IMR-90 (cell line): ENCODE results near the gene KRT38. TPM values are rescaled to one million over a fixed set of nuclear protein-coding genes. Genes with fewer than 3 reads are reported as not detected.

Experiments
- ATAC-seq: fragments of 200-7000 bp; cut with Tn5 transposase; 2 replicates; pipeline ENCODE4 v1.9.1; 2020; ENCODE audit warnings: low read depth, mild to moderate bottlenecking, moderate library complexity
- BruUV-seq: library from RNA; stranded (reverse); fragments of 400-500 nt; replicated peaks from 2 replicates; lab custom pipeline; 2021; lab: Mats Ljungman, UMichigan
- CTCF ChIA-PET: fragments of 300-600 bp; formaldehyde crosslinking; extraction: SDS; loops from one replicate; lab custom pipeline; 2021; ENCODE audit warnings: antibody characterized with exemption; lab: Yijun Ruan, JAX
- POLR2A ChIA-PET: fragments of 300-600 bp; sonication (Branson Sonifier 250); formaldehyde crosslinking; loops from one replicate; lab custom pipeline; 2022; ENCODE audit warnings: antibody characterized with exemption; ENCODE audit not compliant: unreplicated experiment; lab: Charles Lee
- DNase-seq: peaks from one replicate; pipeline ENCODE4 v3.0.0; 2013
- H2AFZ ChIP-seq: replicated peaks from 2 replicates; pipeline ENCODE3; 2013; ENCODE audit warnings: low read length, mild to moderate bottlenecking; ENCODE audit not compliant: poor library complexity
- H2AK5ac ChIP-seq: 2 replicates; pipeline ENCODE4 v1.6.1; 2013; ENCODE audit warnings: low read depth, low read length, inconsistent platforms
- H2AK9ac ChIP-seq: replicated peaks from 2 replicates; pipeline ENCODE3; 2013; ENCODE audit warnings: mild to moderate bottlenecking, low read depth, low read length, moderate library complexity; ENCODE audit not compliant: poor library complexity
- H2BK120ac ChIP-seq: 2 replicates; pipeline ENCODE4 v1.6.1; 2013; ENCODE audit warnings: low read depth, low read length, inconsistent platforms
- H2BK15ac ChIP-seq: 3 replicates; pipeline ENCODE4 v1.6.1; 2013; ENCODE audit warnings: low read depth, low read length, inconsistent platforms
- H2BK20ac ChIP-seq: 2 replicates; pipeline ENCODE4 v1.6.1; 2013; ENCODE audit warnings: low read depth, mild to moderate bottlenecking, inconsistent platforms, low read length, moderate library complexity
- H2BK5ac ChIP-seq: 2 replicates; pipeline ENCODE4 v1.6.1; 2013; ENCODE audit warnings: mild to moderate bottlenecking, low read depth, low read length, inconsistent platforms; ENCODE audit not compliant: poor library complexity, severe bottlenecking
- H3K14ac ChIP-seq: replicated peaks from 2 replicates; pipeline ENCODE4 v1.6.1; 2013; ENCODE audit warnings: low read depth, low read length, inconsistent platforms
- H3K18ac ChIP-seq: 2 replicates; pipeline ENCODE4 v1.6.1; 2013; ENCODE audit warnings: low read depth, low read length, control low read depth
- H3K23ac ChIP-seq: 2 replicates; pipeline ENCODE4 v1.6.1; 2013; ENCODE audit warnings: low read depth, low read length, inconsistent platforms
- H3K27ac ChIP-seq: 2 replicates; pipeline ENCODE4 v1.5.1; 2013; ENCODE audit warnings: mild to moderate bottlenecking, control low read depth, low read length; ENCODE audit not compliant: insufficient read depth
- H3K27me3 ChIP-seq: 2 replicates; pipeline ENCODE4 v1.6.1; 2013; ENCODE audit warnings: low read length; ENCODE audit not compliant: control insufficient read depth, insufficient read depth
- H3K36me3 ChIP-seq: 2 replicates; pipeline ENCODE4 v1.6.1; 2013; ENCODE audit warnings: low read length, mixed read lengths; ENCODE audit not compliant: control insufficient read depth, insufficient read depth
- H3K4ac ChIP-seq: 2 replicates; pipeline ENCODE4 v1.6.1; 2013; ENCODE audit warnings: low read depth, low read length, inconsistent platforms
- H3K4me1 ChIP-seq: 2 replicates; pipeline ENCODE4 v1.6.1; 2013; ENCODE audit warnings: low read length, mixed read lengths; ENCODE audit not compliant: control insufficient read depth, insufficient read depth
- H3K4me2 ChIP-seq: 2 replicates; pipeline ENCODE4 v1.6.1; 2013; ENCODE audit warnings: low read depth, mild to moderate bottlenecking, control low read depth, low read length, moderate library complexity
- H3K4me3 ChIP-seq: 2 replicates; pipeline ENCODE4 v1.5.1; 2013; ENCODE audit warnings: low read depth, mild to moderate bottlenecking, control low read depth, low read length, moderate library complexity; ENCODE audit not compliant: insufficient read depth
- H3K56ac ChIP-seq: 2 replicates; pipeline ENCODE4 v1.6.1; 2013; ENCODE audit warnings: low read length, inconsistent platforms; ENCODE audit not compliant: insufficient read depth; ENCODE audit errors: extremely low read depth
- H3K79me1 ChIP-seq, 2 experiments: 2 replicates each; pipeline ENCODE4 v1.6.1; 2013; ENCODE audit warnings: low read length in 2 of 2, inconsistent platforms in 1 of 2, low read depth in 1 of 2
- H3K9ac ChIP-seq: 2 replicates; pipeline ENCODE4 v1.6.1; 2013; ENCODE audit warnings: low read depth, low read length, control low read depth
- H3K9me1 ChIP-seq: 2 replicates; pipeline ENCODE4 v1.6.1; 2013; ENCODE audit warnings: low read length, inconsistent platforms; ENCODE audit not compliant: insufficient read depth
- H3K9me3 ChIP-seq: 2 replicates; pipeline ENCODE4 v1.6.1; 2013; ENCODE audit warnings: low read length; ENCODE audit not compliant: control insufficient read depth, insufficient read depth
- H4K20me1 ChIP-seq: 2 replicates; pipeline ENCODE4 v1.6.1; 2013; ENCODE audit warnings: low read length, inconsistent platforms; ENCODE audit not compliant: insufficient read depth
- H4K5ac ChIP-seq: 2 replicates; pipeline ENCODE4 v1.6.1; 2013; ENCODE audit warnings: mild to moderate bottlenecking, low read depth, low read length, control low read depth
- H4K8ac ChIP-seq, 2 experiments: 2 replicates each; pipeline ENCODE4 v1.6.1; 2013; ENCODE audit warnings: low read depth in 2 of 2, low read length in 2 of 2, control low read depth in 1 of 2, inconsistent platforms in 1 of 2
- H4K91ac ChIP-seq: 2 replicates; pipeline ENCODE4 v1.6.1; 2013; ENCODE audit warnings: low read depth, low read length, inconsistent platforms; ENCODE audit not compliant: insufficient read depth
- BHLHE40 ChIP-seq: fragments of 150-350 bp; IDR thresholded peaks from 2 replicates; pipeline ENCODE4 v1.6.1; 2016; ENCODE audit warnings: mild to moderate bottlenecking, low read depth, low read length
- CHD1 ChIP-seq: IDR thresholded peaks from 2 replicates; pipeline ENCODE4 v1.6.1; 2012; ENCODE audit warnings: low read depth, low read length, improper control_type of control experiment
- ELK1 ChIP-seq: fragments of 150-350 bp; IDR thresholded peaks from 2 replicates; pipeline ENCODE4 v1.6.1; 2016; ENCODE audit warnings: low read depth, mild to moderate bottlenecking, low read length, moderate library complexity, borderline replicate concordance
- FOS ChIP-seq: fragments of 150-350 bp; IDR thresholded peaks from 2 replicates; pipeline ENCODE4 v1.6.1; 2016; ENCODE audit warnings: low read depth, low read length
- MAFK ChIP-seq: IDR thresholded peaks from 2 replicates; pipeline ENCODE4 v1.6.1; 2012; ENCODE audit warnings: low read depth, low read length, improper control_type of control experiment
- MAZ ChIP-seq: IDR thresholded peaks from 2 replicates; pipeline ENCODE4 v1.6.1; 2012; ENCODE audit warnings: low read depth, mild to moderate bottlenecking, low read length, improper control_type of control experiment, moderate library complexity, borderline replicate concordance
- NFE2L2 ChIP-seq: fragments of 150-350 bp; IDR thresholded peaks from 2 replicates; pipeline ENCODE4 v1.6.1; 2016; ENCODE audit warnings: low read depth, mild to moderate bottlenecking, low read length
- RAD21 ChIP-seq: IDR thresholded peaks from 2 replicates; pipeline ENCODE4 v1.6.1; 2012; ENCODE audit warnings: low read length, improper control_type of control experiment
- RCOR1 ChIP-seq: IDR thresholded peaks from 2 replicates; pipeline ENCODE4 v1.6.1; 2012; ENCODE audit warnings: mild to moderate bottlenecking, low read length, improper control_type of control experiment; ENCODE audit not compliant: insufficient replicate concordance
- RFX5 ChIP-seq: IDR thresholded peaks from 2 replicates; pipeline ENCODE4 v1.8.0; 2012; ENCODE audit warnings: low read depth, mild to moderate bottlenecking, low read length, moderate library complexity
- SMC3 ChIP-seq: fragments of 150-350 bp; IDR thresholded peaks from 2 replicates; pipeline ENCODE4 v1.6.1; 2016; ENCODE audit warnings: low read depth, mild to moderate bottlenecking, antibody characterized with exemption, low read length, moderate library complexity
- WGBS, 2 experiments: methylation state at CpG; one replicate each; pipeline versions ENCODE4 v1.1.5 to v1.1.7; 2013; ENCODE audit warnings: missing lambda C conversion rate in 2 of 2; ENCODE audit not compliant: insufficient read length in 1 of 2; ENCODE audit errors: extremely low coverage in 2 of 2; 5-methylcytosine and 5-hydroxymethylcytosine counted together
- dilution Hi-C: fragments of 300-500 bp; cut with HindIII; formaldehyde crosslinking; loops from one replicate; pipeline ENCODE4 v1.14.3; 2018; ENCODE audit warnings: low sequenced_read_pairs; ENCODE audit not compliant: unreplicated experiment
- in situ Hi-C: fragments of 300-500 bp; cut with MboI; formaldehyde crosslinking; loops from 3 replicates; pipeline ENCODE4 v1.14.3; 2019; ENCODE audit warnings: low sequenced_read_pairs, inconsistent platforms, mixed read lengths
- intact Hi-C: fragments of 100-400 bp; cut with micrococcal nuclease; formaldehyde crosslinking; loops from 2 replicates; pipeline ENCODE4 v1.10.0; 2022
- polyA plus RNA-seq, 3 experiments: library from polyadenylated mRNA; depleted of rRNA; stranded (reverse); fragments of >200 nt; gene quantifications; 2 replicates each; pipeline ENCODE4 v1.2.3, GENCODE V29; 2012; ENCODE audit warnings: low replicate concordance in 1 of 3
- total RNA-seq: library from RNA; depleted of rRNA; stranded (reverse); fragments of >200 nt; gene quantifications from 2 replicates; pipeline ENCODE4 v1.2.3, GENCODE V29; 2012
- TF ChIP-seq, protein P1 (sequence below): fragments of 150-350 bp; IDR thresholded peaks from 2 replicates; pipeline ENCODE4 v1.6.1; 2017; ENCODE audit warnings: mild to moderate bottlenecking, antibody characterized with exemption, low read length, low read depth

The KRT38 gene
- total and polyA plus RNA-seq, 2 of the 4 experiments (the other 2 are of a cell fraction): 0.09 TPM; not detected in 1

GRCh38 chr17:41415411-41415810 is 25.4 kb downstream of the KRT38 start:
- in situ Hi-C loops: no loop called here
- no TSS peak for BruUV-seq

More at GRCh38 chr17:41415411-41415810, 25.4 kb downstream of the KRT38 start:
- H3K23ac ChIP-seq: peak overlapping the region; percentile 29; the same call in 1 of the 2 replicates
- DNase-seq (peak; percentile 7), ATAC-seq (peak; percentile 21)
- peak overlapping the region; percentile 64; the same call in 2 of the 3 replicates for H2BK15ac ChIP-seq
- ChIA-PET POLR2A (no interaction called here), CTCF (interaction anchor here (0.8 to 1.0 kb wide), 2 partner anchors 18 to 597 kb away, joined by 3 read pairs; no protein-coding TSS in a partner anchor)
- H4K5ac ChIP-seq: peak overlapping the region; percentile 61; the same call in 1 of the 2 replicates
- H3K9me1 ChIP-seq: peaks cover 24% of the 10 kb centered on the region
- no peaks in the 10 kb centered on the region for H3K36me3 ChIP-seq
- peak overlapping the region; percentile 80 for H4K91ac ChIP-seq
- peak overlapping the region; percentile 79 for H3K18ac ChIP-seq
- no peak overlapping the region for H2AFZ ChIP-seq
- peak overlapping the region; percentile 21 to 61; a peak in 3 of 4 replicates for H4K8ac ChIP-seq
- peak overlapping the region; percentile 61 for H3K27ac ChIP-seq
- no peak overlapping the region for H3K4me2 ChIP-seq
- H2BK120ac ChIP-seq: peak overlapping the region; percentile 86
- TF ChIP-seq ELK1 (no peak), RCOR1 (no peak), MAFK (no peak), MAZ (no peak), CHD1 (no peak), BHLHE40 (no peak), FOS (no peak), NFE2L2 (no peak), SMC3 (no peak), RFX5 (no peak), RAD21 (no peak)
- TF ChIP-seq, protein P1, sequence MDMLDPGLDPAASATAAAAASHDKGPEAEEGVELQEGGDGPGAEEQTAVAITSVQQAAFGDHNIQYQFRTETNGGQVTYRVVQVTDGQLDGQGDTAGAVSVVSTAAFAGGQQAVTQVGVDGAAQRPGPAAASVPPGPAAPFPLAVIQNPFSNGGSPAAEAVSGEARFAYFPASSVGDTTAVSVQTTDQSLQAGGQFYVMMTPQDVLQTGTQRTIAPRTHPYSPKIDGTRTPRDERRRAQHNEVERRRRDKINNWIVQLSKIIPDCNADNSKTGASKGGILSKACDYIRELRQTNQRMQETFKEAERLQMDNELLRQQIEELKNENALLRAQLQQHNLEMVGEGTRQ: no peak
- H2AK5ac ChIP-seq: peak overlapping the region; percentile 59
- H3K9me3 ChIP-seq: no peaks in the 10 kb centered on the region
- no peak overlapping the region for H3K56ac ChIP-seq
- peak overlapping the region; percentile 70; the same call in 1 of the 2 replicates for H3K14ac ChIP-seq
- no peak overlapping the region for H3K9ac ChIP-seq
- H3K4ac ChIP-seq: peak overlapping the region; percentile 76
- WGBS, 2 experiments: 80% methylated on average over 1 of the region's 4 CpGs; no CpG with 5 or more reads in 1 of the 2 experiments
- peak overlapping the region; percentile 89 for H2BK5ac ChIP-seq
- no peak overlapping the region for H2AK9ac ChIP-seq
- no peak overlapping the region for H3K4me3 ChIP-seq
- no peaks in the 10 kb centered on the region for H3K27me3 ChIP-seq
- dilution Hi-C loops (no loop called here), intact Hi-C loops (no loop called here)
- no peaks in the 10 kb centered on the region for H4K20me1 ChIP-seq
- peak overlapping the region; percentile 77 for H2BK20ac ChIP-seq
- H3K4me1 ChIP-seq: peaks cover 30% of the 10 kb centered on the region
- H3K79me1 ChIP-seq: no peaks in the 10 kb centered on the region
